ENCODE measurements around the gene ISCA2.
A peak's percentile ranks its signal among the peaks of the same experiment; 100 is the strongest.
"Not testable (repeated sequence)": the region's sequence is repeated elsewhere in the genome, so short reads cannot be mapped to it uniquely, and the experiment has no call there.

Gene ISCA2, protein sequence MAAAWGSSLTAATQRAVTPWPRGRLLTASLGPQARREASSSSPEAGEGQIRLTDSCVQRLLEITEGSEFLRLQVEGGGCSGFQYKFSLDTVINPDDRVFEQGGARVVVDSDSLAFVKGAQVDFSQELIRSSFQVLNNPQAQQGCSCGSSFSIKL

DNA sequence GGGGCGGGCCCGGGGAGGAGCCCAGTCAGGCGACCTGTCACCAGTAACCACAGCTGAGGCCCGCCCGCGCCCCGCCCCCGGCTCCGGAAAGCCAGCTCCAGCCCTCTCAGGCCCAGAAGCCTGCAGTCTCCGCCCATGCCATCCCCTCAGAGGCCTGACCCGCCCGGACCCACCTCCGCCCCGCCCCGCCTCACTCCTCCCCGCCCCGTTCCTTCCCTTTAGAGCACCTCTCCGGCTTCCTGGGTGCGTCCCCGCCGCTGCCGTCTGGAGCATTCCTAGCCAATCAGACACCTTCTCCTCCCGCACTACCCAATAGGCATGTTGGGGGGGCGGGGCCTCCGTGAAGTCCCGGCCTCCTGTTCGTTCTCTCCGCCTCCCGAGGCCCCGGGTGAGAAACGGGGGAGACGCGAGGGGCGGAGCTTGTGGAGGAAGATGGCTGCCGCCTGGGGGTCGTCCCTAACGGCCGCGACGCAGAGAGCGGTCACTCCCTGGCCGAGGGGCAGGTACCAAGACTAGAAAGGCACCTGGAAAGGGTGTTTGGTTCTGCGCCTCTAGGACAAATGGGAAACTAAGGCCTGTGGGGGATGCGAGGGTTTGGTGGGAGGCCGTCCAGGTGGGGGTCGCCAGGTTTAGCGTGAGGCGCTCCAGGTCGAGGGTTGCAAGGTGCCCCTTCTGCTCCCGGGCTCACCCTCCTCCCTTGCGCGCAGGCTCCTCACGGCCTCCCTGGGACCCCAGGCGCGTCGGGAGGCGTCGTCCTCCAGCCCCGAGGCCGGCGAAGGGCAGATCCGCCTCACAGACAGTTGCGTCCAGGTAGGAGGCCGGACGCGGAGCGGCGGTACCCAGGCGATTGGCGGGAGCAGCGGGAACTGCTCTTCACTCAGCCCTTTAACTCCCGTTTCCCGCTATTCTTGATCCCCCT is at the start of gene ISCA2:
ISCA2 (plus strand) TSS at position 423 of the 919 bp plus-strand sequence; CDS start at position 433, 10 bp downstream.
- intact Hi-C loops (cut with micrococcal nuclease) = loop anchor here (2.0 to 5.0 kb wide), 4 partner anchors 119 to 274 kb away; partner anchors contain the start of genes AREL1, FCF1 and LTBP2

DNA sequence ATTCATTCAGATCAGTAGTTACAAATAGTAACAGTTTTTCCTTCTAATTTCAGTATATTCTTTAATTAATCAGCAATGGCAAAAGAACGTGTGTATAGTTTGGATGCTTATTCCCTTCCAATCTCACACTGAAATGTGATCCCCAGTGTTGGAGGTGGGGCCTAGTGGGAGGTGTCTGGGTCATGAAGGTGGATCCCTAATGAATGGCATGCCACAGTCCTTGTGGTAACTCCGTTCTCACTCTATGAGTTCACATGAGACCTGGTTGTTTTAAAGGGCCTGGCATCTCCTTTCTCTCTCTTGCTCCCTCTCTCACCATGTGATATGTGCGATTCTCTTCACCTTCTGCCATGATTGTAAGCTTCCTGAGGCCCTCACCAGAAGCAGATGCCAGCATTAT is 48.7 kb upstream of the ISCA2 start:
- intact Hi-C loops (cut with micrococcal nuclease) = no loop called here
- Mint-ChIP-seq H3K36me3 (ENCODE audit: low read depth) (no peaks in the 10 kb centered on the region), H3K4me3 (no peak overlapping the region), H3K27ac (no peak overlapping the region), H3K27me3 (peaks cover 24% of the 10 kb centered on the region), H3K9me3 (no peaks in the 10 kb centered on the region), H3K4me1 (ENCODE audit: low read depth) (no peaks in the 10 kb centered on the region)

More for the DNA sequence above, at the start of gene ISCA2:
- Mint-ChIP-seq H3K27ac (no peak within 1 kb of the TSS), H3K4me3 (no peak within 1 kb of the TSS), H3K27me3 (no peaks in the 10 kb centered on the region), H3K36me3 (ENCODE audit: low read depth) (peaks cover 17% of the 10 kb centered on the region), H3K4me1 (ENCODE audit: low read depth) (peaks cover 33% of the 10 kb centered on the region), H3K9me3 (no peaks in the 10 kb centered on the region)

DNA sequence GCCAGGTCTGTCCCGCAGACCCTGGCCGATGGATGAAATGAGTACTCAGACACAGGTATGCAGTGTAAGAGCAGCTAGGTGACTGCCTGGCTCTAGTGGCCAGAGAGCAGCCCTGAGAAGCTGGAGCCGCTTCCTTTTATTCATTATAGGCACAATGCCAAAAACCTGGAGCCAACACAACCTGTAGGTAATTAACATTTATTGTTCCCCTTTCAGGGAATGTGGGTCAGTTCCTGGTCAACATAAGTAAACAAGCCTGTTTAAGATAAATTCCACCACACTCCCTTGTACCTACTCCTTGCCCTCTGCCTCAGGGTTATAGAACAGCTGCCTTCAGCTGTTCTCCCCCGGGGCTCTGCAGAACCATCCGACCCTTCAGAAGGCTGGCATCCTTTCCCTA is 39.2 kb upstream of the ISCA2 start:
- H3K4me3 Mint-ChIP-seq; H3K9me3 Mint-ChIP-seq; intact Hi-C loops (cut with micrococcal nuclease); H3K27ac Mint-ChIP-seq; H3K36me3 Mint-ChIP-seq (ENCODE audit: low read depth): not testable (repeated sequence)
- H3K4me1 Mint-ChIP-seq (ENCODE audit: low read depth) = peaks cover 16% of the 10 kb centered on the region
- peaks cover 13% of the 10 kb centered on the region for H3K27me3 Mint-ChIP-seq

DNA sequence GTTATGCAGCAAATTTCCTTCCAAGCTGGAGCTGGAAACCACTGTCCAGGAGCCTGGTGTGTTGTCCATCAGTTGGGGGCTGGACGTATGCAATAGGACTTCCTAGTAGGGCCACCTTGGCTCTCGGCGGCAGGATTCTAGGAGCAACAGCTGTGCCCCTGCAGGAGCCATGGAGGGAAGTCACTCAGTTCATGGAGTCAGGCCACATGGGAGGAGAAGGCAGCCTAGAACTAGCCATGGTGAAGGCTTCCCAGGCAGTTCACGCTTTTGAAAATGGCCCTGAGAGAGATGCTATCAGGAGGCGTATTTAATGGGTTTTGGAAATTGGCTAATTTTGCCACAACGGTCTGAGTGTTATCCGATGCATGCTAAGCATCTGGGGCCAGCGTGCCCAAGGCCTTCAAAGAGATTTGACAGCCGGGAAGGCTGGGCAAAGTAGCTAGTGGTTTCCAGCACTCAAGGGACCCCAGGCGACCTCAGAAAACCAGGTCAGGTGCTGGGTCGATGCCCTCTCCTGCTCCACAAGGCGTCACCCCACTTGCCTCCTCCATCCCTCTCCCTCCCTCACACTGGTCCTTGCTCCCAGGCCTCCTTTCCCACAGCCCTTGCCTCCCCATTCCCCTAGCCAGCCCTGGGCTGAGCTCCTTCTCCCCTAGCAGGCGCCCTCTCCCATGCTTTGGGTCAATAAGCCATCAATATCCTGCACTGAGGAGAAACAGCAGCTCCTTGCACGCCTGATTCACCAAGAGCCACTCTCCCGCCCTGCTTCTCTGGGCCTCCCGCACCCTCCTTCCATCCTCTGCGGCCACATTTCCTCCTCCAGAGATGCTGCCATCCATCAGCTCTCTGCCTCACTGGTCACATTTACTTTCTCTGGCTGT is 36.6 kb upstream of the ISCA2 start:
- Mint-ChIP-seq H3K27ac (no peak overlapping the region), H3K9me3 (no peaks in the 10 kb centered on the region), H3K27me3 (peaks cover 9% of the 10 kb centered on the region), H3K4me1 (ENCODE audit: low read depth) (peaks cover 28% of the 10 kb centered on the region), H3K36me3 (ENCODE audit: low read depth) (peaks cover 7% of the 10 kb centered on the region), H3K4me3 (no peak overlapping the region)
- intact Hi-C loops (cut with micrococcal nuclease) = no loop called here

DNA sequence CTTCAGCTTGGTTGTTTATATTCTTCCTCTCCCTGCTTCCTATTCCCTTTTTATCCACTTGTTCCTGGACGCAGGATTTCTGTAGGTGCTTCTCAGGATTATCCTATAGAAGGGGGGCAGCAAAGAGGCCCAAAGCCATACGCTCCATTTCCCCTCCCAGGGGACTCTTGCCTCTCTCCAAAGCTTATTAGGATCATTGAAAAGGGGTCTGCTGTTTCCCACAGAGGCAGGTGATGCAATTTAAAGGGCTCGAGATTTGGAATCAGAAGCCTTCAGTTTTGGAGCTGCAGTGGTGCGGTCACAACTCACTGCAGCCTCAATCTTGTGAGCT is 36.0 kb upstream of the ISCA2 start:
- Mint-ChIP-seq H3K4me1 (ENCODE audit: low read depth) (peaks cover 28% of the 10 kb centered on the region), H3K36me3 (ENCODE audit: low read depth) (peaks cover 7% of the 10 kb centered on the region), H3K27me3 (peaks cover 9% of the 10 kb centered on the region), H3K9me3 (no peaks in the 10 kb centered on the region), H3K27ac (no peak overlapping the region), H3K4me3 (no peak overlapping the region)
- intact Hi-C loops (cut with micrococcal nuclease) = no loop called here

DNA sequence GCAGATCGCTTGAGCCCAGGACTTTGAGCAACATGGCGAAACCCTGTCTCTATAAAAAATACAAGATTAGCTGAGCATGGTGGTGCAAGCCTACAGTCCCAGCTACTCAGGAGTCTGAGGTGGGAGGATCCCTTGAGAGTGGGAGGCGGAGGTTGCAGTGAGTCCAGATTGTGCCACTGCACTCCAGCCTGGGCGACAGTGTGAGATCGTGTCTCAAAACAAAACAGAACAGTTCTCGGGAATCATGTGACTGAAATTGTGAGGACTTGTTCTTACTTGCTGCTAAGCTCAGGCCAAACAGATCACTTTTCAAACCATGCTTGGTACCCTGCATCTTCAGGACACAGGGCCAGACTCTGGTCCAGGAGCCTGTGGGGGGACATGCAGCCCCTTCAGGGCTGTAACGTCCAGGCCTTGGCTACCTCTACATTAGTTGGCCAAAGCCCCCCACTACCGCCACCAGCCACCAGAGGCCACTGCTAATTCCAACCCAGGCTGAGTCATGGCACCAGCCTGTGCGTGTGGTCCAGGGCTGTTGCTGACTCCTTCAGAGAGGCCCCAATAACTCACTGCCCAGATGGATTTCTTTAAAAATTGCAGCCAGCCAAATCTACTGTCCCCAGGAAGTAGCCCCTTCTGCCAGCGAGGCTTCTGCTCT is 34.1 kb upstream of the ISCA2 start:
- intact Hi-C loops (cut with micrococcal nuclease) = no loop called here
- H3K4me3 Mint-ChIP-seq = no peak overlapping the region
- H3K27me3 Mint-ChIP-seq = peaks cover 3% of the 10 kb centered on the region
- peaks cover 7% of the 10 kb centered on the region for H3K36me3 Mint-ChIP-seq (ENCODE audit: low read depth)
- H3K9me3 Mint-ChIP-seq = no peaks in the 10 kb centered on the region
- H3K4me1 Mint-ChIP-seq (ENCODE audit: low read depth) = peaks cover 29% of the 10 kb centered on the region
- H3K27ac Mint-ChIP-seq = peak overlapping the region; percentile 4

DNA sequence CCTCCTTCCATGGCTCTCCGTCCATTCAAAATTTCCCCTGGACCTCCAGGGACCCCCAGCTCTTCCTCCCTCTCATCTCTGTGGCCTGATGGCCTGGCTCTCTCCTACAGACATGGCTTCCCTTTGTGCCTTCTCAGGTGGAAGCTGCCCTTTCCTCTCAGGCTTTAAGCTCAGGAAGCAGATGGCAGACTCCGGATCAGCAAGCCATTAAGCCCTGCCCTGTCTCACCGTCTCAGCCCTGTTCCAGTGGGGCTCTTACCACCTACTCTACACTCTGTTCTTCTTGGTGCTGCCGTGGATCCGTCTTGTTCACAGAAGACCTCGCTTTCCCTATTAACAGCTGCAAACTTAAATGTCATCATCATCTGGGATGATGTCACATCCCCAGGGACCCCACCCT is 33.6 kb upstream of the ISCA2 start:
- intact Hi-C loops (cut with micrococcal nuclease) = no loop called here
- Mint-ChIP-seq H3K27me3 (peaks cover 3% of the 10 kb centered on the region), H3K4me3 (no peak overlapping the region), H3K9me3 (no peaks in the 10 kb centered on the region), H3K36me3 (ENCODE audit: low read depth) (peaks cover 7% of the 10 kb centered on the region), H3K4me1 (ENCODE audit: low read depth) (peaks cover 25% of the 10 kb centered on the region), H3K27ac (peak overlapping the region; percentile 4)

DNA sequence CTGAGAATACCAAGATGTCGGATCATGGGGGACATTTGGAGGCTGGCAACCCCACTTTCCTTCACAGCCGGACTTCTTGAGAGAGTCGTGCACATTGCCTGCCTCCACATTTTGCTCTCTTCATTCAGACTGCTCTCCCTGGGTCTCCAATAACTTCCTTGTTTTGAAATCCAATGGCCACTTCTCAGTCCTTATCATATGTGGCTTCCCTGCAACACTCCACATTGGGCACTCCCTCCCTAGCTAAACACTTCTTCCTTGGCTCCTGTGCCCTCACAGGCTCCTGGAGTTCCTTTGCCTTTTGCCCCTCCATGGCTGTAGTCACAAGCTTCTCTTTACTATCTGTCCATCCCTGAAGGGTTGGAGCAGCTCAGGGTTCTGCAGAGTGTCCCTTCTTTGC is 30.6 kb upstream of the ISCA2 start:
- peaks cover 25% of the 10 kb centered on the region for H3K4me1 Mint-ChIP-seq (ENCODE audit: low read depth)
- H3K4me3 Mint-ChIP-seq = no peak overlapping the region
- H3K9me3 Mint-ChIP-seq = no peaks in the 10 kb centered on the region
- H3K27me3 Mint-ChIP-seq = no peaks in the 10 kb centered on the region
- H3K27ac Mint-ChIP-seq = no peak overlapping the region
- peaks cover 16% of the 10 kb centered on the region for H3K36me3 Mint-ChIP-seq (ENCODE audit: low read depth)
- intact Hi-C loops (cut with micrococcal nuclease) = no loop called here

DNA sequence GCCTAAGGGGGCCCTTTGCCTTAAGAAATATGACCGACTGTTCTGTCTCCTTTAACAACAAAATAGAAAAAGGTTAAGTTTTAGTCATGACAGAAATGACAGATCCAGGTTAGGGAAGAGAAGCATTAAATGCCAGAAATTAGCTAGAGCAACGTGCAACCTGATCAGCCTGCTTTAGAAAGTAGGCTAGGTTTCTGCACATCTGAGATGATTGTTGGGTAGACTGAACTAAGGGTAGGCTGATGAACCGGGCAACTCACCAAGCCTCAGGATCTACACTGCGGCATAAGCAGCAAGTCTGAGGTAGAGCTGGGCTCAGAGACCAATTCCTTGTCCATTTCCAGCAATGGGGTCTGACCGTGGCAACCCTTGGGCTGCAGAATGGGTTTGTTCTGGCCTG is 29.9 kb upstream of the ISCA2 start:
- no peaks in the 10 kb centered on the region for H3K27me3 Mint-ChIP-seq
- peaks cover 23% of the 10 kb centered on the region for H3K36me3 Mint-ChIP-seq (ENCODE audit: low read depth)
- no peak overlapping the region for H3K4me3 Mint-ChIP-seq
- peaks cover 28% of the 10 kb centered on the region for H3K4me1 Mint-ChIP-seq (ENCODE audit: low read depth)
- H3K9me3 Mint-ChIP-seq = no peaks in the 10 kb centered on the region
- H3K27ac Mint-ChIP-seq = no peak overlapping the region
- intact Hi-C loops (cut with micrococcal nuclease) = no loop called here

DNA sequence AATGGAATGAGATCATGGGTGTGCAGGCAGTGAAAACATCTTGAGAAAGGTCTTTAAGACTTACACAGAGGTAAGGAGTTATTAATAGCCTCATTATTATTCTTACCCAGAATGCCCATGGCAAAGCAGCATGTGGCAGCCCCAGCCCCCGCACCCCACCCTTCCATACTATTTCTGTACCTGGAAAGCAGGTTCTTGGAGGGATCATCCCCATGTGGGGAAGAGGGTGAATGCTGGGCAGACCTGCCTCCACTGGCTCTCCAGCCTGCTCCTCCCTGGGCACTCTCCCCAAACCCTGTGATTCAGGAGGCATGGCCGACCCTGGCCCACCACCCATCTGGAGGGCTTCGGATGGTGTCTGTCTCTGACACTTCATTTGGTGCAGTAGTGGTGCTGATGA is 28.8 kb upstream of the ISCA2 start:
- intact Hi-C loops (cut with micrococcal nuclease) = no loop called here

DNA sequence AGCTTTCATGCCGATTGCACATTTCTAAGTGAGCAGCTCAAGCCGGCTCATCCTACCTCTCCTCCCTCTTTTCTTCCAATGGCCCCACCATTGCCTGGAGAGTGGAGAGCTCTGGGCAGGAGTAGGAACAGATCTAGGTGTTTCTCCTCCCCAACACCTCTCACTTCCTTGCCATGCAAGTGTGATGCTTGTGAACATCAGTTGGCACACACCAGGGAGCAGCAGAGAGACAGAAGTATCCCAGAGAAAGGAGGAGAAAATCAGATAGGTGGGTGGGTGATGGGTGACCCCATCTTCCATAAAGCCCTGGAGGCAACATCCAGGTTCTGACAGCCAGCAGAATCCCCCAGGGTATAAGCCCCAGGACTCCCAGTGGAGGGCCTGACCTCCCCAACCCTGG is 28.2 kb upstream of the ISCA2 start:
- H3K27me3 Mint-ChIP-seq = no peaks in the 10 kb centered on the region
- intact Hi-C loops (cut with micrococcal nuclease) = no loop called here
- H3K27ac Mint-ChIP-seq = no peak overlapping the region
- H3K4me1 Mint-ChIP-seq (ENCODE audit: low read depth) = peaks cover 23% of the 10 kb centered on the region
- peaks cover 36% of the 10 kb centered on the region for H3K36me3 Mint-ChIP-seq (ENCODE audit: low read depth)
- no peak overlapping the region for H3K4me3 Mint-ChIP-seq
- no peaks in the 10 kb centered on the region for H3K9me3 Mint-ChIP-seq

More for the DNA sequence above, 28.8 kb upstream of the ISCA2 start:
- H3K4me1 Mint-ChIP-seq (ENCODE audit: low read depth) = peaks cover 24% of the 10 kb centered on the region
- no peaks in the 10 kb centered on the region for H3K9me3 Mint-ChIP-seq
- H3K27me3 Mint-ChIP-seq = no peaks in the 10 kb centered on the region
- H3K4me3 Mint-ChIP-seq = no peak overlapping the region
- no peak overlapping the region for H3K27ac Mint-ChIP-seq
- H3K36me3 Mint-ChIP-seq (ENCODE audit: low read depth) = peaks cover 31% of the 10 kb centered on the region

DNA sequence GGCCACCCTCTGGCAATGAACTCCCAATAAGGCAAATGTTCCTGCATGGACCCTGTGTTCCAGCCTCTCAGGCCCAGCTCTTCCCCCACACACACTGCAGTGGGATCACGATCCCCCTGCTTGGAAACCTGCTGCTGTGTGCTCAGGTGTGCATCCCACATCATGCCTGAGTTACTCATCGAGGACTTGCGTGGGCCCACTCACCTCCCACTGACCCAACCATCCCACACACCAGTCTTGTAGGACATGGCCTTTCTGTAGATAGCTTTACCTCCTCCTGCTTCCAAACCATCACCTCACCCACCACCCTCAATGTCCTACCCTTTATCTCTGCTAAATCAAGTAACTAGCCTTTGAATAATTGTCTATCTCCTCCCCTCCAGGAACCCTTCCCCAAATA is 25.1 kb upstream of the ISCA2 start:
- Mint-ChIP-seq H3K36me3 (ENCODE audit: low read depth) (peaks cover 68% of the 10 kb centered on the region), H3K27me3 (no peaks in the 10 kb centered on the region), H3K4me3 (no peak overlapping the region), H3K9me3 (peaks cover 9% of the 10 kb centered on the region), H3K27ac (no peak overlapping the region), H3K4me1 (ENCODE audit: low read depth) (peaks cover 37% of the 10 kb centered on the region)
- intact Hi-C loops (cut with micrococcal nuclease) = no loop called here

DNA sequence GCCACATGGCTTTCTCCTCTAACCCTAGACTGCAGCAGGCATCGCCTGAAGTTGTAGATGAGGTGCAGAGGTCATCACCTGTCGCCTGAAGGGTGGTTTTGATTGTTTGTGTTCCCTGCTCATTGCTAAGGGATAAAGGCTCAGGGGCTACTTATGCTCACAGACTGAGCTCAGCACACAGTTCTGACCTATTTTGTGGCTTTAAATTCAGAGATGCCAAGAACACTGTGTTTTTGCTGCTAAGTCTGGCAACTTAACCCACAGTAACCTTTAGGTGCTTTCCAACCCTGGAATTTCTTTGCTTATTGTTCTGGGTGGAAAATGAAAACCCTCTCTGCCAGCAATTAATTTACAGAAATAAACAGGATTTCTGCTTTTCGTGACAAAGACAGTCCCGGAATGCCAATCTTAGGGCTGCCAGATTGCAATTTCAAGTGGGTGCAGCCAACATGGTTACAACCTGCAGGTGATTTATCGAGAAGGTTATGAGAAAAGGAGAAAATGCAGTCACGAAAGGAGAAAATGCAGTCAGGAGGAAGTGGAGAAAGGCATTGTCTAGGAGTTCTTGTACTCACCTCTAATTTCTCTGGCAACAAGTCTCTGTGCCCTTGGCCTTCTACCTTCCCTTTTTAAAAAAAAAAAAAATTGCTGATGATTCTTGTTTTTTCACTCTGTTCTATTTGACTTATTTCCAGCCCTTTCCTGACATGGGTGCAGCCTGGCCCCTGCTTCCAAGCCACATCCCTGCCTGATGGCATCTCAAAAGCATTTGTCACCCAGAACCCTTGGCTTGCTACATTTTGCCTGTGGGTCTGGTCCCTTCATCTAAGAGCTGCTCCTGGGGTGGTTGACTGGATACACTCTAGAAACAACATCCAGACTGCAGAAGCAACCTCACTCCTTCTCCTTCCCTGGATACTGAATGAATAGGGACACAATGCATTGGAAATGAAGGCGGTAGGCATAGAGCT is 23.7 kb upstream of the ISCA2 start:
- H3K27ac Mint-ChIP-seq = no peak overlapping the region
- H3K36me3 Mint-ChIP-seq (ENCODE audit: low read depth) = peaks cover 81% of the 10 kb centered on the region
- peaks cover 9% of the 10 kb centered on the region for H3K9me3 Mint-ChIP-seq
- no peak overlapping the region for H3K4me3 Mint-ChIP-seq
- intact Hi-C loops (cut with micrococcal nuclease) = no loop called here
- peaks cover 48% of the 10 kb centered on the region for H3K4me1 Mint-ChIP-seq (ENCODE audit: low read depth)
- no peaks in the 10 kb centered on the region for H3K27me3 Mint-ChIP-seq

Measured in dendritic cell treated with granulocyte-macrophage colony-stimulating factor and Interleukin-4, amounts not matched to agents 40 ng/mL and 50 ng/mL, for 4 days (primary cell).